MM.1S (cell line): Measurements from ENCODE around the gene NFXL1.

ENCODE experiments used
- DNase-seq: peaks from one replicate; pipeline ENCODE4 v3.0.0-alpha.2; 2015
- H2AFZ ChIP-seq: fragments of 300-600 bp; sonication (generic); 2 replicates; pipeline ENCODE4 v1.6.0; 2016; ENCODE audit warnings: antibody characterized with exemption, low read length
- H3F3A ChIP-seq: fragments of 300-600 bp; sonication (generic); 2 replicates; pipeline ENCODE4 v1.6.1; 2016; ENCODE audit warnings: mild to moderate bottlenecking, antibody characterized with exemption, low read length, moderate library complexity, mixed read lengths; ENCODE audit not compliant: insufficient read depth
- H3K27ac ChIP-seq: fragments of 300-600 bp; sonication (generic); 2 replicates; pipeline ENCODE4 v1.5.1; 2016; ENCODE audit warnings: mild to moderate bottlenecking, low read length
- H3K27me3 ChIP-seq: fragments of 300-600 bp; sonication (generic); replicated peaks from 2 replicates; pipeline ENCODE4 v1.6.0; 2016; ENCODE audit warnings: low read length; ENCODE audit not compliant: insufficient read depth
- H3K36me3 ChIP-seq: fragments of 300-600 bp; sonication (generic); replicated peaks from 2 replicates; pipeline ENCODE4 v1.6.1; 2016; ENCODE audit warnings: mild to moderate bottlenecking, low read length, mixed read lengths; ENCODE audit not compliant: insufficient read depth
- H3K4me1 ChIP-seq: fragments of 300-600 bp; sonication (generic); 2 replicates; pipeline ENCODE4 v1.6.1; 2016; ENCODE audit warnings: low read length, mixed read lengths
- H3K4me2 ChIP-seq: fragments of 300-600 bp; sonication (generic); 2 replicates; pipeline ENCODE4 v1.6.0; 2016; ENCODE audit warnings: low read depth, low read length
- H3K4me3 ChIP-seq: fragments of 300-600 bp; sonication (generic); 2 replicates; pipeline ENCODE4 v1.5.1; 2016; ENCODE audit warnings: low read length, mixed read lengths
- H3K79me2 ChIP-seq: fragments of 300-600 bp; sonication (generic); 2 replicates; pipeline ENCODE4 v1.6.1; 2016; ENCODE audit warnings: mixed run types, low read length, mixed read lengths
- H3K9ac ChIP-seq: fragments of 300-600 bp; sonication (generic); 2 replicates; pipeline ENCODE4 v1.6.1; 2016; ENCODE audit warnings: low read length, mixed read lengths
- H3K9me2 ChIP-seq: fragments of 300-600 bp; sonication (generic); replicated peaks from 2 replicates; pipeline ENCODE4 v1.6.1; 2016; ENCODE audit warnings: mild to moderate bottlenecking, low read length, mixed read lengths; ENCODE audit not compliant: insufficient read depth
- H3K9me3 ChIP-seq: fragments of 300-600 bp; sonication (generic); replicated peaks from 2 replicates; pipeline ENCODE4 v1.6.1; 2016; ENCODE audit warnings: mild to moderate bottlenecking, low read length, mixed read lengths; ENCODE audit not compliant: insufficient read depth
- H4K20me1 ChIP-seq: fragments of 300-600 bp; sonication (generic); 2 replicates; pipeline ENCODE4 v1.6.1; 2016; ENCODE audit warnings: mild to moderate bottlenecking, low read length, moderate library complexity, mixed read lengths; ENCODE audit not compliant: insufficient read depth
- CTCF ChIP-seq: fragments of 300-600 bp; sonication (generic); IDR thresholded peaks from 2 replicates; pipeline ENCODE4 v1.5.1; 2016; ENCODE audit warnings: antibody characterized with exemption, low read length, mixed read lengths
- EZH2 ChIP-seq: fragments of 300-600 bp; sonication (generic); optimal IDR thresholded peaks from 2 replicates; pipeline ENCODE3; 2017; ENCODE audit warnings: low read depth, mild to moderate bottlenecking, antibody characterized with exemption, low read length, mixed read lengths
- EZH2phosphoT487 ChIP-seq: fragments of 300-600 bp; sonication (generic); IDR thresholded peaks from 2 replicates; pipeline ENCODE4 v1.6.1; 2018; ENCODE audit warnings: antibody characterized with exemption, low read length

Gene NFXL1

GRCh38 chr4:47839259-47839658 is 75.1 kb downstream of the NFXL1 start:
- Histone ChIP-seq H3K9me3 (no peaks in the 10 kb centered on the region), H3K4me3 (no peak overlapping the region), H3K27me3 (0 out of 2 replicates have a peak, but pooled peaks cover 5% of the 10 kb centered on the region), H3K36me3 (no peaks in the 10 kb centered on the region), H3K4me2 (no peak overlapping the region), H3K79me2 (no peaks in the 10 kb centered on the region), H3K9ac (no peak overlapping the region), H3K9me2 (no peaks in the 10 kb centered on the region), H3F3A (no peaks in the 10 kb centered on the region), H4K20me1 (no peaks in the 10 kb centered on the region), H3K27ac (no peak overlapping the region), H2AFZ (no peak overlapping the region), H3K4me1 (peaks cover 8% of the 10 kb centered on the region)
- DNase-seq, result peak; percentile 41
- no peak for TF ChIP-seq EZH2phosphoT487
- TF ChIP-seq EZH2, result no peak
- peak; percentile 51 for TF ChIP-seq CTCF

GRCh38 chr4:47838445-47838844 is 75.9 kb downstream of the NFXL1 start:
- Histone ChIP-seq H3K79me2 (no peaks in the 10 kb centered on the region), H3K9me3 (no peaks in the 10 kb centered on the region), H2AFZ (no peak overlapping the region), H3K4me3 (no peak overlapping the region), H4K20me1 (no peaks in the 10 kb centered on the region), H3K4me1 (peaks cover 8% of the 10 kb centered on the region), H3F3A (no peaks in the 10 kb centered on the region), H3K36me3 (no peaks in the 10 kb centered on the region), H3K4me2 (no peak overlapping the region), H3K27ac (no peak overlapping the region), H3K9ac (no peak overlapping the region), H3K27me3 (0 out of 2 replicates have a peak, but pooled peaks cover 5% of the 10 kb centered on the region), H3K9me2 (no peaks in the 10 kb centered on the region)
- TF ChIP-seq CTCF, result no peak
- TF ChIP-seq EZH2, result no peak
- no peak for TF ChIP-seq EZH2phosphoT487
- no peak for DNase-seq

- TF ChIP-seq CTCF (no peak), EZH2phosphoT487 (no peak), EZH2 (no peak)
- H3K9me3 ChIP-seq, result no peaks in the 10 kb centered on the region
- H3K9ac ChIP-seq, result peak within 1 kb of the TSS; percentile 16; the same call in 1 of the 2 replicates
- H3F3A ChIP-seq, result no peaks in the 10 kb centered on the region
- H3K4me2 ChIP-seq, result peak within 1 kb of the TSS; percentile 93
- H2AFZ ChIP-seq, result peak within 1 kb of the TSS; percentile 79
- H3K4me1 ChIP-seq, result peaks cover 8% of the 10 kb centered on the region
- H3K9me2 ChIP-seq, result no peaks in the 10 kb centered on the region
- no peak within 1 kb of the TSS for H3K27ac ChIP-seq
- H4K20me1 ChIP-seq, result no peaks in the 10 kb centered on the region
- H3K36me3 ChIP-seq, result no peaks in the 10 kb centered on the region
- peak within 1 kb of the TSS; percentile 65 for H3K4me3 ChIP-seq
- H3K27me3 ChIP-seq, result 0 out of 2 replicates have a peak, but pooled peaks cover 5% of the 10 kb centered on the region
- DNase-seq, result no peak
- no peaks in the 10 kb centered on the region for H3K79me2 ChIP-seq
These were observed 76.5 kb downstream of the NFXL1 start, which contains the start of gene CORIN for GRCh38 chr4:47837908-47838294. TSS of gene CORIN (minus strand) at chr4:47838067. CDS start at chr4:47837949, 118 bp downstream.
